NCI-H345 treated with DMSO at 0.1 percent for 48 hours (cell line): Measurements from ENCODE around the gene ELFN2.

Source experiments
- DNase-seq: peaks from one replicate; lab custom pipeline; 2025; ENCODE audit not compliant: unreplicated experiment; lab: John Stamatoyannopoulos, UW

Gene ELFN2

GRCh38 chr22:37387793-37388192, 39.5 kb downstream of the ELFN2 start:
- no peak for DNase-seq

- no peak for DNase-seq
These were observed 40.8 kb downstream of the ELFN2 start for GRCh38 chr22:37386441-37386840.

GRCh38 chr22:37384691-37385090, 42.6 kb downstream of the ELFN2 start:
- DNase-seq: no peak

GRCh38 chr22:37383341-37383740, 43.9 kb downstream of the ELFN2 start:
- DNase-seq: peak; percentile 39

GRCh38 chr22:37381489-37381888, 45.8 kb downstream of the ELFN2 start:
- no peak for DNase-seq

GRCh38 chr22:37379722-37380121, 47.6 kb downstream of the ELFN2 start:
- no peak for DNase-seq

GRCh38 chr22:37379085-37379484, 48.2 kb downstream of the ELFN2 start:
- DNase-seq: no peak

GRCh38 chr22:37378642-37379058, 48.6 kb downstream of the ELFN2 start:
- no peak for DNase-seq

- no peak for DNase-seq
These were observed 49.4 kb downstream of the ELFN2 start for GRCh38 chr22:37377927-37378326.

GRCh38 chr22:37377138-37377537, 50.1 kb downstream of the ELFN2 start:
- DNase-seq: no peak

GRCh38 chr22:37376643-37377042, 50.6 kb downstream of the ELFN2 start:
- no peak for DNase-seq

GRCh38 chr22:37375801-37376200, 51.5 kb downstream of the ELFN2 start:
- no peak for DNase-seq

GRCh38 chr22:37374571-37374970, 52.7 kb downstream of the ELFN2 start:
- no peak for DNase-seq

- DNase-seq: no peak
These were observed 53.8 kb downstream of the ELFN2 start for GRCh38 chr22:37373451-37373850.

- no peak for DNase-seq
These were observed 55.4 kb downstream of the ELFN2 start for GRCh38 chr22:37371911-37372310.

- no peak for DNase-seq
These were observed 55.8 kb downstream of the ELFN2 start for GRCh38 chr22:37371491-37371890.

GRCh38 chr22:37370306-37370979, 56.8 kb downstream of the ELFN2 start:
- no peak for DNase-seq

GRCh38 chr22:37369483-37369882, 57.8 kb downstream of the ELFN2 start:
- no peak for DNase-seq

GRCh38 chr22:37368058-37368457, 59.2 kb downstream of the ELFN2 start:
- DNase-seq: no peak

- DNase-seq: no peak
These were observed 60.7 kb downstream of the ELFN2 start for GRCh38 chr22:37366601-37367000.

- no peak for DNase-seq
These were observed 61.3 kb downstream of the ELFN2 start for GRCh38 chr22:37365950-37366349.

GRCh38 chr22:37363261-37363992, 63.9 kb downstream of the ELFN2 start:
- DNase-seq: no peak

- DNase-seq: no peak
These were observed 64.7 kb downstream of the ELFN2 start for GRCh38 chr22:37362621-37363020.
